HG02970 (cell line): ENCODE results near the gene SMKR1.
"Not testable (repeated sequence)": the region's sequence is repeated elsewhere in the genome, so short reads cannot be mapped to it uniquely, and the experiment has no call there.

Source experiments
- ATAC-seq: cut with Tn5 transposase; IDR thresholded peaks from one replicate; pipeline ENCODE4 v1.9.1; 2021; ENCODE audit warnings: mild to moderate bottlenecking, moderate library complexity, moderate number of reproducible peaks; ENCODE audit not compliant: unreplicated experiment, low FRiP score

The SMKR1 gene

GRCh38 chr7:129480674-129481363 lies 21.5 kb upstream of the SMKR1 start:
- ATAC-seq: no peak

GRCh38 chr7:129481376-129481775 lies 21.0 kb upstream of the SMKR1 start:
- not testable (repeated sequence) for ATAC-seq

DNA sequence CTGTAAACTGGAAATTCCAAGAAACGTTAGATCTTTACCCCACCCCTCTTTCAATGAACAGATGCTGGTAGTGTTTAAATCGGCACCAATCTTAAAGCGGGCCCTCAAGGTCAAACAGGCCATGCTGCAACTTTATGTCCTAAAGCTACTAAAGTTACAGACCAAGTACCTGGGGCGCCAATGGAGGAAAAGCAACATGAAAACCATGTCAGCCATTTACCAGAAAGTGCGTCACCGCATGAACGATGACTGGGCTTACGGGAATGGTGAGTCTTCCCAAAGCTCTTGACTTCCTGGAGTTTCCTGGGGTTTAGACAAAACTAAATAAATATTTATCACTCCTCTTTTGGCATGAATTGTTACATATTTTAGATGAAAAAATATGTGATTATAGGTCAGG lies 19.6 kb upstream of the SMKR1 start:
- no peak for ATAC-seq

DNA sequence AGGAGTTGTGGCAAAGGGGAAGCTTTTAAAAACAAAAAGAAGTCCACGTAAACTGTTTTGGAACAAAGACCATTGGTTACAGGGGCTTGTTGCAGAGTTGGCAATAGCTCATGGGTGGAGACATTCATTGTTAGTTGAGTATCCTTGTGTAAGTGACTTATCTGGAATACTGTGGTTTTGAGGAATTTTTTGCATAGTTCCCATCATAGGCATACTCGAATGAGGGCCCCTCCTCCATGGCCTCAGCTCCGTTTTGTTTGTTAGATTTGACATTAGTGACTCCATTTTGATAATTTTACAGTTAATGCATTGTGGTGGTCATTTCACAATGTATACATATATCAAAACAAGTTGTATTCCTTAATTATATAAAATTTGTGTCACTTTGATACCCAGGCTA lies 12.8 kb upstream of the SMKR1 start:
- no peak for ATAC-seq

- no peak for ATAC-seq
These were observed 9.9 kb upstream of the SMKR1 start for GRCh38 chr7:129492391-129492790.

DNA sequence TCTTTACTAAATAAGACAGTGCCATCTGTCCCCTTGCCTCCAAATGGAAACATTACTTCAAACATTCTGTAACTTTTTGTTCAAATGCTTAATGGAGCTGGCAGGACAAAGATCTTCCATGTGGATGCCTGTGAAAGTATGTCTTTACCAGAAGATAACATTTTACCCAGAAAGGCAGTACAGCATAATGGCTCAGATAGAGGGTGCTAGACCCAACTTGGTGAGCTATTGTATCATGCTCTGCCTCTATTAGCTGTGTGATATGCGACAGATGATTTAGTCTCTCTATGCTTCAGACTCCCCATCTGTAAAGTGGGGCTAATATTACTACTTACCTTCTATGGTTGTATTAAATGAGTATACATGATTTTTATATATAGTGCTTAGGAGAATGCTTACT lies 8.8 kb upstream of the SMKR1 start:
- no peak for ATAC-seq

GRCh38 chr7:129494041-129494440 lies 8.3 kb upstream of the SMKR1 start:
- no peak for ATAC-seq

GRCh38 chr7:129495987-129496386 lies 6.3 kb upstream of the SMKR1 start:
- ATAC-seq: no peak

- ATAC-seq: no peak
These were observed 5.7 kb upstream of the SMKR1 start for GRCh38 chr7:129496653-129497052.

DNA sequence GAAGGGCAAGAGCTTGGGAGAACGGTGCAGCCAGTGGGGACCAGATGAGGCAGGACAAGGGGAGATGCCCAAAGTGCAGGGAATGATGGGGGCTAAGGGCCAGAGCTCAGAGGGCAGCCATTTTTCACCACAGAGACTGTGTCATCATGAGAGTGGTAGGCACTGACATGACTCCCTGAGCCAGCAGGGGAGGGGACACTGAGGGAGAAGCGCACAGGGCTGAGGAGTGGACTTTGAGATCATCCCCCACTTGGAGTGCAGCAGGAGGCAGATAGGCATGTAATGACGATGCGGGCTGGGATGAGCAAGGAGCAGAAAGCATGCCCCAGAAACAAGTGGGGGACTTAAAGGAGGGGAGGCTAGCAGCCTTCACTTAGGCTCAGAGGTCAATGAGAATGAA lies 5.2 kb upstream of the SMKR1 start:
- no peak for ATAC-seq

GRCh38 chr7:129498021-129498420 lies 4.3 kb upstream of the SMKR1 start:
- ATAC-seq: no peak

GRCh38 chr7:129499999-129500398 lies 2.3 kb upstream of the SMKR1 start:
- no peak for ATAC-seq

- ATAC-seq: no peak
These were observed 666 bp downstream of the SMKR1 start for GRCh38 chr7:129502708-129503685.

DNA sequence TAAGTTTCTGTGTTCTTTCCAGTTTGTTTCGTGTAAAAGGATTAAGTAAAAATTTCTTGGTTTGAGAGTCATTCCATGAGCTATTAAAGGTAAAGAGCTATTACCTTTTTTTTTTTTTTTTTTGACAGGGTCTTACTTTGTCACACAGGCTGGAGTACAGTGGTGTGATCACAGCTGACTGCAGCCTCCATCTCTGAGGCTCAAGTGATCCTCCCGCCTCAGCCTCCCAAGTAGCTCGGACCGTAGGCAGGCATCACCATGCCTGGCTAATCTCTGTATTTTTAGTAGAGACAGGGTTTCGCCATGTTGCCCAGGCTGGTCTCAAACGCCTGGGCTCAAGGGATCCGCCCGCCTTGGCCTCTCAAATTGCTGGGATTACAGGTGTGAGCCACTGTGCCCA lies 1.4 kb downstream of the SMKR1 start:
- ATAC-seq: no peak

DNA sequence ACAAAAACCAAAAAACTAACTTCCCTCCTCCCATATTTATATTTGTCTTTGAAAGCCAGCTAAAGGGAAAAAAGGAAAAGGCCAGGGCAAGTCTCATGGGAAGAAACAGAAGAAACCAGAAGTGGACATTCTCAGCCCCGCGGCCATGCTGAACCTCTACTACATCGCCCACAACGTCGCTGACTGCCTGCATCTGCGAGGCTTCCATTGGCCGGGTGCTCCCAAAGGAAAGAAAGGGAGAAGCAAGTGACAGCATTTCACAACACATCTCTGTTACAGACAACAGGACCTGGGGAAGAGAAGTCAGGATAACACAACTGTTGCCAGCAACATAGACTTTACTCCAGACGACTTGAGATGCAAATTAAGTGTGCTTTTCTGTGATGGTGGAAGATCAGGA lies 9.9 kb downstream of the SMKR1 start:
- ATAC-seq: no peak

DNA sequence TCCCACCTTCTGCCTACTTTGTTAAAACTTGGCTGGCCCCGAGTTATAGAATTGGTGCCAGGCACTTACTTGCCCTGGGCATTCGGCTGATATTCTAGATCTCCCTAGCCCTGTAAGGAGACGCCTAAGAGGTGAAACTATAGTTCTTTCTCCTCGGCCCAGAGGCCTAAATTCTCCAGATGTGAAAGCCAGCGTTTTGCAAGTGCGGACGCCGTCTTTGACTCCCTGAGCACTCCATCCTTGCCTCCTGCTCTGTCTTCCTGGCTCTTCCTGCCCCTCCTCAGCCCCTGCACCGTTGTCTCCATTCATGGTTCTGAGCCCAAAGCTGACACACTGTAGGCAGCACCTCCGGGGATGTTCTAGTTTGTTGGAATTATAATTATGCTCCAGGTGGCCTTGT lies 11.2 kb downstream of the SMKR1 start:
- no peak for ATAC-seq

- no peak for ATAC-seq
These were observed 12.4 kb downstream of the SMKR1 start for GRCh38 chr7:129514683-129515082.

GRCh38 chr7:129515381-129515780 lies 13.1 kb downstream of the SMKR1 start:
- no peak for ATAC-seq

DNA sequence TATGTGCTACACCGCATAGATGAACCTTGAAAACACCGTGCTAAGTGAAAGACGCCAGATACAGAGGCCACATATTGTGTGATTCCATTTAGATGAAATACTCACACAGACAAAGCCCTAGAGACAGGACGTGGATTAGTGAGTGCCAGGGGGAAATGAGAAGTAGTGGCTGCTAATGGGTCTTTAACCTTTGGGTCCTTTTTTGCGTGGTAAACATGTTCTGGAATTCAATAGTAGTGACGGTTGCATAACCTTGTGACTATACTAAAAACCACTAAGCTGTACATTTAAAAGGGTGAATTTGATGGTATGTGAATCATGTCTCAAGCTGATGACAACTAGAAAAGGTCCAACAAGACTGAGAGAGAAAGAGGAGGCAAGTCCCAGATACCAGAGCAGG lies 15.6 kb downstream of the SMKR1 start:
- ATAC-seq: no peak

- ATAC-seq: no peak
These were observed 17.1 kb downstream of the SMKR1 start for GRCh38 chr7:129519464-129519863.

- no peak for ATAC-seq
These were observed 20.0 kb downstream of the SMKR1 start for GRCh38 chr7:129522088-129522970.
